ENCODE data around the gene FAM174A.

Gene FAM174A

DNA sequence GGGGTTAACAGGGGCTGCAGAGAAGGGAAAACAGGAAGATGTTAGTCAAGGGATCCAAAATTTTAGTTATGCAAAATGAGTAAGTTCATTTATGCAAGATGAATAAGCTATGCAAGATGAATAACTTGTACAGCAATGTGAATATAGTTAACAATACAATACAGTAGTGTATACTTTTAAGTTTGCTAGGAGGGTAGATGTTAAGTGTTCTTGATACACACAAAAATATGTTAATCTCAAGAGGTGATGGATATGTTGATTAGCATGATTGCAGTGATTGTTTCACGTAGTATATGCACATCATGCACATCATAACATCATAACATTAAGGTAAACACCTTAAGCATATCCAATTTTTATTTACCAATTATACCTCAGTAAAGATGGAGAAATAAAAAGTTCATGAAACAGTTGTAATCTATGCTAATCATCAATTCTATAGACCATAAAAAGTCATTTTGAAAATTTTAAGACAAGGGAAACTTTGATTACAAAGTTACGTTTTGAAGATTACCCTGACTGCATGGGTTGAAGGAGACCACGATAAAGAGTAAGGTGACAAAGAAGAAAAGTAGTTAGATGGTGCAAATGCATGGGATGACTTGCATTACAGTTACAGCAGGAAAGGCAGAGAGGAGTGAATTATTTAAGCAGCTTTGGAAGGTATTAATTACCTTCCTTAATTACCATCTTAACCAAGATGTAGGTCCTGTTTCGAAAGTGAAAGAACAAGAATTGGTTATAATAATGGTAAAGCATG is 31.4 kb downstream of the FAM174A start:
- no peak overlapping the region for H3K4me3 ChIP-seq (ENCODE audit: low read depth, low read length)
- TF ChIP-seq CTCF (IDR thresholded peaks at IDR 0.05; ENCODE audit: low read depth, low read length): no peak
- in situ Hi-C loops (cut with HindIII; ENCODE audit: low sequenced_read_pairs): no loop called here
- no peak for DNase-seq (ENCODE audit: low read depth, low spot score)

DNA sequence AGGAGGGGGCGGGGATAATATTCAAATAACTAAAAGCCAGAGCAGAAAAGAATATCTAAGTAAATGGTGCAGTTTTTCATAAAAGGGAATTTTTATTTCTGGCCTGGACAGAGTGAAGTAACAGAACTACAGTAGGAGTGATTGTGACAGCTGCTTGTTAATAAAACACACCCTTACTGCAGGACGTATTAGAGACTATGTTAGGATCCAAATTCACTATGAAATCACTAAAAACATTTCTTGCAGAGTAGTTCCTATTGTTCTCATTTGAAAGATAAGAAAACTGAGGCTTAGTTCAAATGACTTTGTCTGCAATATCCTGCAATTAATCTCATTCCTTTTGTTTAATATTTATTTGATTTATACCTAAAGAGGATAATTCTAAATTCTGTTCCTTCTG is 39.5 kb downstream of the FAM174A start:
- H3K4me3 ChIP-seq (ENCODE audit: low read depth, low read length): no peak overlapping the region
- TF ChIP-seq CTCF (IDR thresholded peaks at IDR 0.05; ENCODE audit: low read depth, low read length): no peak
- DNase-seq (ENCODE audit: low read depth, low spot score): no peak
- in situ Hi-C loops (cut with HindIII; ENCODE audit: low sequenced_read_pairs): no loop called here

DNA sequence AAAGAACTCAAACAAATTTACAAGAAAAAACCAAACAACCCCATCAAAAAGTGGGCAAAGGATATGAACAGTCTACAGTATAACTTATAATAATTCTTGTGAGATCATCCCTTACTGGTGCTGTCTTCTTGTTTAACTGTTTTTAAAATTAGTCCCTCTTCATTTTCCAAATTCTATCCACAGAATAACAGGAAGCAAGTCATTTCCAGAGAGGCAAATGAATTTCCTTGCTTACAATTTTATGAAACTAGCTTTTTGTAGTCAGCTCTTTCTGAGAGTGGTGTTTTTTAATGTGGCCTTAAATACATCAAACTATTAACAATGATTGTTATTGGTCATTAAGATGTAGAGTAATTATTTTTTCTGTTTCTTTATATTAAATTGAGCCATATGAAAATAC is 40.6 kb downstream of the FAM174A start:
- DNase-seq (ENCODE audit: low read depth, low spot score): no peak
- TF ChIP-seq CTCF (IDR thresholded peaks at IDR 0.05; ENCODE audit: low read depth, low read length): no peak
- in situ Hi-C loops (cut with HindIII; ENCODE audit: low sequenced_read_pairs): no loop called here
- H3K4me3 ChIP-seq (ENCODE audit: low read depth, low read length): no peak overlapping the region

GRCh38 chr5:100576217-100576751 is 41.1 kb downstream of the FAM174A start:
- in situ Hi-C loops (cut with HindIII; ENCODE audit: low sequenced_read_pairs): no loop called here

GRCh38 chr5:100577506-100577905 is 42.3 kb downstream of the FAM174A start:
- in situ Hi-C loops (cut with HindIII; ENCODE audit: low sequenced_read_pairs): no loop called here
- H3K4me3 ChIP-seq (ENCODE audit: low read depth, low read length): no peak overlapping the region
- TF ChIP-seq CTCF (IDR thresholded peaks at IDR 0.05; ENCODE audit: low read depth, low read length): no peak
- no peak for DNase-seq (ENCODE audit: low read depth, low spot score)

More at GRCh38 chr5:100576217-100576751, 41.1 kb downstream of the FAM174A start:
- no peak for TF ChIP-seq CTCF (IDR thresholded peaks at IDR 0.05; ENCODE audit: low read depth, low read length)
- DNase-seq (ENCODE audit: low read depth, low spot score): no peak
- H3K4me3 ChIP-seq (ENCODE audit: low read depth, low read length): no peak overlapping the region

GRCh38 chr5:100584069-100584468 is 48.9 kb downstream of the FAM174A start:
- TF ChIP-seq CTCF (IDR thresholded peaks at IDR 0.05; ENCODE audit: low read depth, low read length): no peak
- in situ Hi-C loops (cut with HindIII; ENCODE audit: low sequenced_read_pairs): no loop called here
- no peak overlapping the region for H3K4me3 ChIP-seq (ENCODE audit: low read depth, low read length)
- DNase-seq (ENCODE audit: low read depth, low spot score): no peak

Measured in astrocyte of the spinal cord (primary cell).